Measurements from ENCODE around the gene GGT5. TPM values are rescaled to one million over a fixed set of nuclear protein-coding genes. Genes with fewer than 3 reads are reported as not detected.

Gene GGT5
- total RNA-seq, 4 donors from 2014 or later, result 45.4 to 70.6 (median 51.0) TPM

DNA sequence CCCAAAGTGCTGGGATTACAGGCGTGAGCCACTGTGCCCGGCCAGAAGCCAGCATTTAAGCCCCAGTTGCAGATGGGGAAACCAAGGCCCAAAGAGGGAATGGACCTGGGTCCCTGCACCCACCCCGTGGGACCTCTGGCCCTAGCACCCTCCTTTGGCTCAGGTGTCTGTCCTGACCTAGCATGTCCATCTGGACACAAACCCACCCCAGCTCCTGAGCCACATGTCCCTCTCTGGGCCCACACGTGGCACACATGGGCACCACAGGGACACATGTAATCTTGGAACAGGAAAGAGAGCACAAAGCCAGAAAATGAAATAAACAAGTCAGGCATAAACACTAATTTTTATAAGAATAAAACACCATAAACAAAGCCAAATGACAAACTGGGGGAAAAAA lies 9.6 kb downstream of the GGT5 start:
- TF ChIP-seq, protein P1, sequence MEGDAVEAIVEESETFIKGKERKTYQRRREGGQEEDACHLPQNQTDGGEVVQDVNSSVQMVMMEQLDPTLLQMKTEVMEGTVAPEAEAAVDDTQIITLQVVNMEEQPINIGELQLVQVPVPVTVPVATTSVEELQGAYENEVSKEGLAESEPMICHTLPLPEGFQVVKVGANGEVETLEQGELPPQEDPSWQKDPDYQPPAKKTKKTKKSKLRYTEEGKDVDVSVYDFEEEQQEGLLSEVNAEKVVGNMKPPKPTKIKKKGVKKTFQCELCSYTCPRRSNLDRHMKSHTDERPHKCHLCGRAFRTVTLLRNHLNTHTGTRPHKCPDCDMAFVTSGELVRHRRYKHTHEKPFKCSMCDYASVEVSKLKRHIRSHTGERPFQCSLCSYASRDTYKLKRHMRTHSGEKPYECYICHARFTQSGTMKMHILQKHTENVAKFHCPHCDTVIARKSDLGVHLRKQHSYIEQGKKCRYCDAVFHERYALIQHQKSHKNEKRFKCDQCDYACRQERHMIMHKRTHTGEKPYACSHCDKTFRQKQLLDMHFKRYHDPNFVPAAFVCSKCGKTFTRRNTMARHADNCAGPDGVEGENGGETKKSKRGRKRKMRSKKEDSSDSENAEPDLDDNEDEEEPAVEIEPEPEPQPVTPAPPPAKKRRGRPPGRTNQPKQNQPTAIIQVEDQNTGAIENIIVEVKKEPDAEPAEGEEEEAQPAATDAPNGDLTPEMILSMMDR (IDR thresholded peaks at IDR 0.05), result no peak
- no peak for ATAC-seq (ENCODE audit: low FRiP score)
- no peak for DNase-seq (ENCODE audit: low spot score)

DNA sequence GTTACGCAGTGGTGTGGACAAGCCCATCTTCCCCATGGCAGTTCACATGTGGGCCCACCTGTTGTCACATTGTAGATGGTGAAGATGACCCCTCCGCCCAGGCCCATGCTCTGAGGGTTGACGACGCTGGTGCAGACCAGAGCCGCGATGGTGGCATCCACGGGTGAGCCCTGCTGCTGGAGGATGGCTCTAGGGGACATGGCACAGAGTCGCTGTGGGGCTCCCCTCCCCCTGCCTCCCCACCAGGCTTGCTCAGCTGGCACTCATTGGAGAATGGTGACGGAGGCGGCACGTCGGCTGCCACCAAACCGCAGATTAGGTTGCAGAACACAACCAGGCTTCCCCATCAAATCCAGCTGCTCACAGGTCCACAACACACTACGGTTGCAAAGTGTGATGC lies 11.1 kb downstream of the GGT5 start:
- no peak for ATAC-seq (ENCODE audit: low FRiP score)
- DNase-seq (ENCODE audit: low spot score), result no peak

DNA sequence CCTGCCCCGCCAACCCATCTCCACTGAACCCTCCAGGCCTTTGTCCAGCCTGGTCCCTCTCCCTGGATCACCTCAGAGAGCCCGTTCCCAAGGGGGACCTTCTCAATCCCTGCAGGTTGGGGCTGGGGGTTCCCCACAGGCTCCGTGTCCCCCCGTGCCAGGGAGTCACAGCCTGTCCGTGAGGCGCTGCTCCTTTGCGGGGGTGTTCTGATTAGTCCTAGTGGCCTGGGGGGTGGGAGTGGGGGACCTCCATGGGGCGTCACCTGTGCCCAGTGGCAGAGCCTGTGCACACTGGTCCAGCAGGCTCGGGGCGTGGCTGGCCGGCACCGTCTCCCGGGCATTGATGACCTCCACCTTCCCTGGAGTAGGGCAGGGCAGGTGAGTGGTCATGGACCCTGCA lies 11.6 kb downstream of the GGT5 start:
- DNase-seq (ENCODE audit: low spot score) (no peak), ATAC-seq (ENCODE audit: low FRiP score) (no peak)
- TF ChIP-seq, protein P1 (IDR thresholded peaks at IDR 0.05), result no peak

More for the DNA sequence above, 11.1 kb downstream of the GGT5 start:
- TF ChIP-seq, protein P1 (IDR thresholded peaks at IDR 0.05), result no peak

DNA sequence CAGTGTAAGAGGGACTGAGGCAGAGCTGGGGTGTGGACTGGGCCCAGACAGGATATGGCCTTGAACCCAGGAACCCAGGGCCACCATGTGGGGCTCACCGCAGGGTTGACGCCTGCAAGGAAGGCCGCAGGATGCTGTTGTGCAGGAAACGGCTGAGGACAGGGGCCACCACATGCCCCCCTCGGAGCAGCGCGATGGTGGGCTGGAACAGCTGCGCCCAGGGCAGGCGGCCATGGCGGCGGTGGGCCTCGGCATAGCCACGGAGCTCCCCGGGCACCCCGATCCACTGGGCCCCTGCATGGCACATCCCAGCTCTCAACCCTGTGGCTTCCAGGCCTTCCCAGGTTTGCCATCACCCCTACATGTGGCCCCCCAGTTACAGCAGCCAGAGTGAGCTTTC lies 12.2 kb downstream of the GGT5 start:
- ATAC-seq (ENCODE audit: low FRiP score) (no peak), DNase-seq (ENCODE audit: low spot score) (no peak)
- TF ChIP-seq, protein P1 (IDR thresholded peaks at IDR 0.05), result no peak

DNA sequence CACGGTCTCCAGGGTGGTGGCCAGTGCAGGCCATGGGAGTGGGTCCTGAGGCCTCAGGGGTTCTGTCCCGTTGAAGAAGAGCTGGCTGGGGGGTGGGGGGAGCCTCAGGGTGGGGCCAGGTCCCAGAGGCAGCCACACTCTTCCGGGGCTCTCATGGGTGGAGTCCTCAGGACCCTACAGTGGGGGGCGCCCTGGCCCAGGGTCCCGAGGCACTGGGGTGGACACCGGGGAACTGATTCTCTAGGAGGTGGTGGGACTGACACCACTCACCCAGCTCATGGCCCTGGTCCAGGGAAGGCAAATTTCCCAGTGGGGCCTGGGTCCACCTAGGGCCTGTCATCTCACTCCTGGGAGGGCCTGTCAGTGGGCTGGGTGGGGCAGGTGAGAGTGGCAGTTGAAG lies 12.8 kb downstream of the GGT5 start:
- DNase-seq (ENCODE audit: low spot score) (no peak), ATAC-seq (ENCODE audit: low FRiP score) (no peak)
- TF ChIP-seq, protein P1 (IDR thresholded peaks at IDR 0.05), result no peak

DNA sequence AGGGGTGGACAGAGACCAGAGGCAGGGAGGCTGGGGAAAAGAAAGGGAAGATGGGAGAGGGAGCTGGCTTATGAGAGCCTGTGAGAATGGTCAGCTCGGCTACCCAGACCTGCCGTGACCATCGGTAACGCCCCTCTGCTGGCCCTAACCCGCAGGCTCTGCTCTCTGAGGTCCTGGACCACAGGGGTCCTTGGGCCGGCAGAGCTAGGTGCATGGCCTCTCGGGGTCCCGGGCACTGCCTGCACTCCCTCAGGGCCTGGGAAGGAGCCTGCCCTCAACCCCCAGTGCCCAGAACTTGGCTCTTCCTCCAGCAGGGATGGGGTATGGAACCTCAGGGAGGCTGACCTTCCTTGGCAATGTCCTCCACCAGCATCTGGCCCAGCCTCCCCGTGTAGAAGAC lies 13.2 kb downstream of the GGT5 start:
- TF ChIP-seq, protein P1 (IDR thresholded peaks at IDR 0.05), result no peak
- ATAC-seq (ENCODE audit: low FRiP score) (no peak), DNase-seq (ENCODE audit: low spot score) (no peak)

DNA sequence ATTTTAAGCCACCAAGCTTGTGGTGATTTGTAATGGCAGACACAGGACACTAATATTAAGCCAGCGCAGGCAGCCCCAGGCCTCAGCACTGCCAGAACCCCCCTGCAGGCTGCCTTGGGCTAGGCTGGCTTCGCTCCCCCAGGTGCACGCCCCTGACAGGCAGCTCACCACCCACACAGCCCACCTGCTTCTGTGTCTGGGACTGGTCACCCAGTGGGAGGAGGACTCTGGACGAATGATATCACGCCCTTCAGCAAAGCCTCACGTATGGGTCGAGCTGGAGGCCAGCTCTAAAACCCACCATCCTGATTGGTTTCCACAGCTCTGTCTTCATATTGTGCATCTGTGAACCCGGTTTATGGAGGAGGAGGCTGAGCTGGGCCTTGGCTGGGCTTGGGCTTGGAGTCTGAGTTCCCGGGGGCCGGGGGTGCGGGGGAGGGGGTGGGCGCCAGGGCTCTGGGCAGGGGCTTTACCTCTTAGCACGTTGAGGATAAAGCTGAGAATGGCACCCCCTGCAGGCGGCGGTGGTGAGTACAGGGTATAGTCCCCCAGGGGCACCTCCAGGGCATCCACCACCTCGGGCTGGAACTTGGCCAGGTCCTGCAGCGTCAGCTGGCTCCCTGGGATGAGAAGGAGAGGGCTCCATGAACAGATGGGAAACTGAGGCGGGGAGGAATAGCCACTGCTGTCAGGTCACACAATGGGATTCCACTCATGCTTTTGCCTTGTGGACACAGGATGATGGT lies 13.8 kb downstream of the GGT5 start:
- DNase-seq (ENCODE audit: low spot score), result no peak
- TF ChIP-seq, protein P1 (IDR thresholded peaks at IDR 0.05), result no peak
- no peak for ATAC-seq (ENCODE audit: low FRiP score)
